ENCODE measurements around the gene DDX10.

DNA sequence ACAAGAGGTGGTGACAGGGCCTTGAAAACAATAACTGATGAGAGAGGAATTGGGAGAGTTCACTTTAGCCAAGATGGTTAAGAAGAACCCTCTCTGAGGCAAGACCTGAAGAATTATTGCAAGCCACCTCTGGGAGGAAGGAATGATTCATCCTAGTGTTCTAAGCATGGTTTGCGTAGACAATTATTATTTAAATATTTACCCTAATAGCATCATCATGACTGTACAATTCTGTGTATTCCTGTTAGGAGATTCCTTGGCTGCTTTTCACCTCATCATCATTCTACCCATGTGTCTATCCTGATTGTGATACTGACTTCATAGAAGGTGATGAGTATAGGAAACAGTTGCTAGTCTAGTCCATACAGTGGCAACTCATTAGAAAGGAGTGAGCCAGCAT lies 264.4 kb downstream of the DDX10 start:
- TF ChIP-seq, protein P1, sequence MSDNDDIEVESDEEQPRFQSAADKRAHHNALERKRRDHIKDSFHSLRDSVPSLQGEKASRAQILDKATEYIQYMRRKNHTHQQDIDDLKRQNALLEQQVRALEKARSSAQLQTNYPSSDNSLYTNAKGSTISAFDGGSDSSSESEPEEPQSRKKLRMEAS (IDR thresholded peaks at IDR 0.05): no peak
- TF ChIP-seq, protein P2, sequence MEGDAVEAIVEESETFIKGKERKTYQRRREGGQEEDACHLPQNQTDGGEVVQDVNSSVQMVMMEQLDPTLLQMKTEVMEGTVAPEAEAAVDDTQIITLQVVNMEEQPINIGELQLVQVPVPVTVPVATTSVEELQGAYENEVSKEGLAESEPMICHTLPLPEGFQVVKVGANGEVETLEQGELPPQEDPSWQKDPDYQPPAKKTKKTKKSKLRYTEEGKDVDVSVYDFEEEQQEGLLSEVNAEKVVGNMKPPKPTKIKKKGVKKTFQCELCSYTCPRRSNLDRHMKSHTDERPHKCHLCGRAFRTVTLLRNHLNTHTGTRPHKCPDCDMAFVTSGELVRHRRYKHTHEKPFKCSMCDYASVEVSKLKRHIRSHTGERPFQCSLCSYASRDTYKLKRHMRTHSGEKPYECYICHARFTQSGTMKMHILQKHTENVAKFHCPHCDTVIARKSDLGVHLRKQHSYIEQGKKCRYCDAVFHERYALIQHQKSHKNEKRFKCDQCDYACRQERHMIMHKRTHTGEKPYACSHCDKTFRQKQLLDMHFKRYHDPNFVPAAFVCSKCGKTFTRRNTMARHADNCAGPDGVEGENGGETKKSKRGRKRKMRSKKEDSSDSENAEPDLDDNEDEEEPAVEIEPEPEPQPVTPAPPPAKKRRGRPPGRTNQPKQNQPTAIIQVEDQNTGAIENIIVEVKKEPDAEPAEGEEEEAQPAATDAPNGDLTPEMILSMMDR (IDR thresholded peaks at IDR 0.05; ENCODE audit: low read depth, low read length, missing input control): no peak
- TF ChIP-seq YY1 (IDR thresholded peaks at IDR 0.05): no peak
- TF ChIP-seq SP1 (IDR thresholded peaks at IDR 0.05): no peak
- no peak for TF ChIP-seq HNF4G (IDR thresholded peaks at IDR 0.05)
- TF ChIP-seq, protein P3, sequence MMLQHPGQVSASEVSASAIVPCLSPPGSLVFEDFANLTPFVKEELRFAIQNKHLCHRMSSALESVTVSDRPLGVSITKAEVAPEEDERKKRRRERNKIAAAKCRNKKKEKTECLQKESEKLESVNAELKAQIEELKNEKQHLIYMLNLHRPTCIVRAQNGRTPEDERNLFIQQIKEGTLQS (IDR thresholded peaks at IDR 0.05): no peak
- TF ChIP-seq TAF1 (conservative IDR thresholded peaks at IDR 0.05): no peak
